ENCODE measurements around the gene MYO3A.

MYO3A gene

GRCh38 chr10:26212511-26212910 is 278.5 kb downstream of the MYO3A start:
- Histone ChIP-seq H3K27ac (ENCODE audit: low read length) (no peak overlapping the region), H3K4me1 (ENCODE audit: low read length) (no peaks in the 10 kb centered on the region), H3K4me3 (ENCODE audit: low read length) (no peak overlapping the region), H3K27me3 (replicated peaks; ENCODE audit: insufficient read depth, low read length) (no peaks in the 10 kb centered on the region), H3K79me2 (ENCODE audit: low read length) (no peaks in the 10 kb centered on the region), H3K36me3 (replicated peaks; ENCODE audit: insufficient read depth, low read length) (no peaks in the 10 kb centered on the region), H3K9me3 (replicated peaks; ENCODE audit: insufficient read depth, low read length) (no peaks in the 10 kb centered on the region), H2AFZ (ENCODE audit: low read length) (no peak overlapping the region), H4K20me1 (ENCODE audit: insufficient read depth, low read length) (no peaks in the 10 kb centered on the region), H3F3A (ENCODE audit: insufficient read depth, low read length) (no peaks in the 10 kb centered on the region), H3K9me2 (replicated peaks; ENCODE audit: insufficient read depth, low read length) (no peaks in the 10 kb centered on the region), H3K9ac (ENCODE audit: low read length) (no peak overlapping the region), H3K4me2 (ENCODE audit: low read depth, low read length) (no peak overlapping the region)
- TF ChIP-seq EZH2 (optimal IDR thresholded peaks at IDR 0.05; ENCODE audit: low read depth, low read length): no peak
- no peak for DNase-seq

DNA sequence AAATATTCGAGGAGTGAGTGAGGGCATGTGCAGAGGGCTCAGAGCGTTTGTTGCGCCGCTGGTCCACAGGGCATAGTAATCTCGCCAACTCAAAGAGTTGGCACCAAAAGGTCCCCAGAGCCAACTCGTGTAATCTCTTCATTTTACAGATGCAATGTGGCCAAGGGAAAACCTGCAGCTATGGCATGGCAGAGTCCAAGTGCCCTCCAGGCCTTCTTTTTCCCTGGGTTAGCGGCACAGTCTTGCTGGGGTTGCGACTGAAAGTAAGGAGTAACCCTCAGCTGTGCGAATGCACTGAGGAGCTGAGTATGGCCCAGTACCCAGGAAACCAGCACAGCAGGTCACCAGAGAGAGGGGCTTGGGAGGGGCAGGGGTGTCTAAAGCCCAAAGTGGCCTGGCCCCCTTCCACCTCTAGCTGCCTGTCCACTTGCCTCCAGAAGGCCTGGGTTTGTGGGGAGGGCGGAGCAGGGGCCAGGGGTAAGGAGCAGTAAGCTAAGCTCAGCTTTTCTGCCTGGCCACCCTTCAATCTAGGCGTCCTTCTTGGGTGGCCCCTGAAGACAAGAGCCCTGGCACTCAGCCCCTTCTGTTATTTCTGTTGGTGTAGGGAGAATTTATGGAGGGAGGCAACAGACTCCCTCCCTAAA is 279.2 kb downstream of the MYO3A start:
- H2AFZ ChIP-seq (ENCODE audit: low read length): no peak overlapping the region
- H3K4me1 ChIP-seq (ENCODE audit: low read length): no peaks in the 10 kb centered on the region
- TF ChIP-seq CTCF (IDR thresholded peaks at IDR 0.05; ENCODE audit: low read length) (no peak), EZH2 (optimal IDR thresholded peaks at IDR 0.05; ENCODE audit: low read depth, low read length) (no peak), EZH2phosphoT487 (IDR thresholded peaks at IDR 0.05; ENCODE audit: low read length) (no peak)
- no peaks in the 10 kb centered on the region for H3K79me2 ChIP-seq (ENCODE audit: low read length)
- no peaks in the 10 kb centered on the region for H3K9me2 ChIP-seq (replicated peaks; ENCODE audit: insufficient read depth, low read length)
- no peak for DNase-seq
- no peaks in the 10 kb centered on the region for H3K9me3 ChIP-seq (replicated peaks; ENCODE audit: insufficient read depth, low read length)
- H3F3A ChIP-seq (ENCODE audit: insufficient read depth, low read length): no peaks in the 10 kb centered on the region
- H3K4me2 ChIP-seq (ENCODE audit: low read depth, low read length): no peak overlapping the region
- no peaks in the 10 kb centered on the region for H3K27me3 ChIP-seq (replicated peaks; ENCODE audit: insufficient read depth, low read length)
- H3K4me3 ChIP-seq (ENCODE audit: low read length): no peak overlapping the region
- no peaks in the 10 kb centered on the region for H4K20me1 ChIP-seq (ENCODE audit: insufficient read depth, low read length)
- no peak overlapping the region for H3K27ac ChIP-seq (ENCODE audit: low read length)
- H3K36me3 ChIP-seq (replicated peaks; ENCODE audit: insufficient read depth, low read length): no peaks in the 10 kb centered on the region
- H3K9ac ChIP-seq (ENCODE audit: low read length): no peak overlapping the region

- no peak for DNase-seq
- Histone ChIP-seq H3K4me3 (ENCODE audit: low read length) (no peak overlapping the region), H3K9me3 (replicated peaks; ENCODE audit: insufficient read depth, low read length) (no peaks in the 10 kb centered on the region), H3K9ac (ENCODE audit: low read length) (no peak overlapping the region), H2AFZ (ENCODE audit: low read length) (no peak overlapping the region), H3K79me2 (ENCODE audit: low read length) (no peaks in the 10 kb centered on the region), H3K4me1 (ENCODE audit: low read length) (no peaks in the 10 kb centered on the region), H4K20me1 (ENCODE audit: insufficient read depth, low read length) (no peaks in the 10 kb centered on the region), H3F3A (ENCODE audit: insufficient read depth, low read length) (no peaks in the 10 kb centered on the region), H3K4me2 (ENCODE audit: low read depth, low read length) (no peak overlapping the region), H3K36me3 (replicated peaks; ENCODE audit: insufficient read depth, low read length) (no peaks in the 10 kb centered on the region), H3K27me3 (replicated peaks; ENCODE audit: insufficient read depth, low read length) (no peaks in the 10 kb centered on the region), H3K27ac (ENCODE audit: low read length) (no peak overlapping the region), H3K9me2 (replicated peaks; ENCODE audit: insufficient read depth, low read length) (no peaks in the 10 kb centered on the region)
- TF ChIP-seq EZH2phosphoT487 (IDR thresholded peaks at IDR 0.05; ENCODE audit: low read length): no peak
- TF ChIP-seq CTCF (IDR thresholded peaks at IDR 0.05; ENCODE audit: low read length): no peak
- TF ChIP-seq EZH2 (optimal IDR thresholded peaks at IDR 0.05; ENCODE audit: low read depth, low read length): no peak
Observed at GRCh38 chr10:26214004-26214403, 280.0 kb downstream of the MYO3A start.

DNA sequence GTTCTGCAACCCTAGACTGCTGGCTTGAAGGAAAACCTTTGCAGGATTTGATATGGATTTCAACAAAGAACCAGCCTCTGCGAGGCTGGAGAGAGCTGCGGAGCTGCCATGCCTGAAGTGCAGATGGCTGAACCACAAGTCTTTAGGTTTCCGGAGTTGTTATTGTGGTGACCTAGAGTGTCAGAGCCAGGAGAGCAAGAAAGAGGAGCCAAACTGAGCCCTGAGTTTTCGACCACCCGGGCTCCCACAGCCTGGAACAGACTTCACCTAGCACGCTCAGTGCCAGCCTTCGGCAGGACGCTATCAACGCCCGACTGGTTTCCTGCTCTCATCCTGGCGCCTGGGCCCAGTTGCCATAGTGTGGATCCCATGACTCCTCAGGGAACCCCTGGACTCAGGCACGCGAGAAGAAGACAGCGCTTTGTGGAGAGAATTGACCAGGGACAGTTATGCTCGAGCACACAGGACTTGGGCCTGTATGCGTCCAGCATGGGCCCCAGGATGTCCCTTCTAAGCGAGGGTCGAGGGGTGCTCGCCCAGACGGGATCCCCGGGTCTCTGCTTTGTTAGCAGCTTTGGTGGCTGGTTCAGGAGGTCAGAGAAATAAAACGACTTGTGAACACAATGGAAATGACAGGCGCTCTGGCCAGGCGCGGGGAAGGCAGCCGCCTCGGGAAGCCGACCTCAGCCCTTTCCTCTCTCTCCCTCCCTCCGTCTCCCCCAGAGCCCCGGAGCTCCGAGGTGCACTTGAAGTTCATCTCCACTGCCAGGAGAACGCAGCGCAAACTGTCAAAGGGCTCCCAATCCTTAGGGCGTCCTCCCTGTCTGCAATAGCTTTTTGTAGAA is 280.7 kb downstream of the MYO3A start:
- no peak overlapping the region for H3K4me2 ChIP-seq (ENCODE audit: low read depth, low read length)
- H3K9ac ChIP-seq (ENCODE audit: low read length): no peak overlapping the region
- H4K20me1 ChIP-seq (ENCODE audit: insufficient read depth, low read length): no peaks in the 10 kb centered on the region
- no peaks in the 10 kb centered on the region for H3K4me1 ChIP-seq (ENCODE audit: low read length)
- H3K27ac ChIP-seq (ENCODE audit: low read length): no peak overlapping the region
- H3K79me2 ChIP-seq (ENCODE audit: low read length): no peaks in the 10 kb centered on the region
- no peaks in the 10 kb centered on the region for H3K9me3 ChIP-seq (replicated peaks; ENCODE audit: insufficient read depth, low read length)
- DNase-seq: no peak
- no peak overlapping the region for H3K4me3 ChIP-seq (ENCODE audit: low read length)
- no peaks in the 10 kb centered on the region for H3K36me3 ChIP-seq (replicated peaks; ENCODE audit: insufficient read depth, low read length)
- H3F3A ChIP-seq (ENCODE audit: insufficient read depth, low read length): no peaks in the 10 kb centered on the region
- H3K27me3 ChIP-seq (replicated peaks; ENCODE audit: insufficient read depth, low read length): no peaks in the 10 kb centered on the region
- no peaks in the 10 kb centered on the region for H3K9me2 ChIP-seq (replicated peaks; ENCODE audit: insufficient read depth, low read length)
- no peak overlapping the region for H2AFZ ChIP-seq (ENCODE audit: low read length)
- TF ChIP-seq EZH2phosphoT487 (IDR thresholded peaks at IDR 0.05; ENCODE audit: low read length) (no peak), EZH2 (optimal IDR thresholded peaks at IDR 0.05; ENCODE audit: low read depth, low read length) (no peak), CTCF (IDR thresholded peaks at IDR 0.05; ENCODE audit: low read length) (no peak)

Measured in MM.1S (cell line).